Activated CD4-positive, CD25-positive, alpha-beta regulatory T cell treated with anti-CD3 and anti-CD28 coated beads, Interleukin-2, amount 50 U/mL, for 16 hours (primary cell): ENCODE measurements around the gene GALNT18.

Experiments used
- DNase-seq: peaks from one replicate; pipeline ENCODE4 v3.0.0-alpha.2; 2020; ENCODE audit warnings: low read depth, low spot score

GALNT18 gene

DNA sequence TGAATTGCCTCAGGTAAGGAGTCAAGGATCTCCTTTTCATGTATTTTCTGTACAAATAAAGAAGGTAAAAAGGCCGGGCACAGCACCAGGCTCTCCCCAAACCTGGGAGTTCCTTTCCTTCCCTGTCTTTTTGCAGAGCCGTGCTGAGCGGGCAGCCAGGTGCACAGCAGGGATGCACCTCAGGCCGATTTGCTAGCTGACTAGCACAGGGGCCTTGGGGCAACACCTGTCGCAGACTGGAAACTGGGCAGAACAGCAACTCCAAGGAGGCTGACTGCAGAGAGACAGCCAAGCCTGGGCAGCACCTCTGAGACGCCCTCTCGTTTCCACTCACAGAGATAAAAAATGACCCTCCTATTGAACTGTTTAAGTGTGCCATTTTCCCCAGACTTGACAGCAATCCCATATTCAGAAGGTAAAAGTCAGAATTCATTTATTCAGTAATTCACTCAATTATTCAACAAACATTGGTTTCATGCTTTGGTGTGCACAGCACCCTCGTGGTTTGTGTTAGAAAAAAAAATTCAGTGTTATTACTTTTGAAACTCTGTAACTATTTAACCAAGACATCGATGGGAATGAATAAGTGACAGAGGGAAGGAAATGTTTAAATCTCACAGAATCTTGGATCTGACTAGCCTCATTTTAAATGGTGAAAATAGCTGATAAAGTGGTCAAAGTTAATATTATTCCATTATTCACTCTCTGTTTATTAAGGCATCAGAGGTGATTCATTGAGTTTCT lies 120.9 kb downstream of the GALNT18 start:
- no peak for DNase-seq

DNA sequence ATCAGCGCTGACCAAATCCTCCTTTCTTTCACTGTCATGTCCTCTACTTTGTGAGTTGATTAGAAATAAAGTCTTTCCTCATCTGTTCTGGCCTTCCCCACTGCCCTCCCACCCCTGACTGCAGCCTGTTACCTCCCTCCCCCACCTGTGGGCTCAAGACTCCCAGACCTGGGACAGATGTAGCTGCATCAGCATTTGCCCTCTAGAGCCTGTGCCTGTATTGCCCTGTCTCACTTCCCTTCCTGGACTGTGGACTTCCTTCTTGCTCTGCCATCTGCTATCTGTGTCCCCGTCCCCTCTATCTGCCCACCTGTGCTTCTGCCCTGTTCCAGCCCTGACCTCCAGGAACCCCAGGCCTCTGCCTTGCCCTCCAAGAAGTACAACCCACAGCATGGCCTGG lies 122.5 kb downstream of the GALNT18 start:
- no peak for DNase-seq

DNA sequence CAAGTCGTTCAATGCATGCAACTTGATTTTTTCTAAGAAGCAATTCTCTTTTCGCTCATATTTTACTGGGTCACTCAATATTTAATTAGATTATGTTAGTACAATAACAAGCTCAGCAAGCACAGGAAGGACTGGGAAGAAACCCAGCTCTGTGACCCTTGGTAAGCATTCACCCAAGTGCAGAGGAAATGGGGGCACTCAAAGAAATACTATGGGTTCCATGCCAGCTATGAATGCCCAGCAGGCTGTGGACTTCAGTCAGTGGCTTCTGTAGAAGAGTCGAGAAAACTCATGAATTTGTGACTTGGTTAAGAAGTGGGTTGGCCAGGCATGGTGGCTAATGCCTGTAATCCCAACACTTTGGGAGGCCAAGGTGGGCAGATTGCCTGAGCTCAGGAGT lies 123.6 kb downstream of the GALNT18 start:
- DNase-seq, result no peak

DNA sequence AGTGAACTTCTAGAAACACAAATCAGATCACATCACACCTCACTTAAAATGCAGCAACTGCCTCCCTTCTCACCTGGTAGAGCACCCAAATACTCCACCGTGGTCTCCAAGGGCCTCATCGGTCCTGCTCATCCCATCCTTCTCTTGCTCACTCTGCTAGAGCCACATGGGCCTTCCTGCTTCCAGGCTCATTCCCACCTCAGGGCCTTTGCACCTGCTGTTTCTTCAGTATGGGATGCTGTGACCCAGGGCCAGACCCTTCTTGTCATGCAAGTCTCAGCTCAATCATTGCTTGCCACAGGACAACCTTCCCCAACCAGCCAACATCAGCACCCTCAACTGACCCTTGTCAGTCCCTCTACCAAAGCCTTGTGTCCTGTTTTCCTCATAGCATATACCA lies 124.9 kb downstream of the GALNT18 start:
- no peak for DNase-seq

DNA sequence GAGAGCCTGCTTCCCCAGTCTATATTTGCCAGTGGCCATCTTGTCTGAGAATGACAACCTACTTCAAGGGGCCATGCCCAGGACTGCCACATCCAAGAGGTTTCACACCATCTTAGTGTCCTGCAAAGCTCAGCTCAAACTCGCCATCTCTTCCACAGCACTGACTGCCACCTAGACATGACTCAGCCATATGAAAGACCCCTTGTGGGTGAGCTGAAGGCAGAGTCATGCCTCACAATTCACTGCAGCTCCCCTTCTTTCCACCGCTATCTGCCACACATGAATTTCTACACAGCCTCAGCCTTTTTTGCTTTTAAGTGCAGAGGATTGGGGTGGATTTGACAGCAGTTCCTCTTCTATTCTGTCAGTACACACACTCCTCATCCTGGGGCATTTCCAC lies 127.5 kb downstream of the GALNT18 start:
- DNase-seq, result no peak

DNA sequence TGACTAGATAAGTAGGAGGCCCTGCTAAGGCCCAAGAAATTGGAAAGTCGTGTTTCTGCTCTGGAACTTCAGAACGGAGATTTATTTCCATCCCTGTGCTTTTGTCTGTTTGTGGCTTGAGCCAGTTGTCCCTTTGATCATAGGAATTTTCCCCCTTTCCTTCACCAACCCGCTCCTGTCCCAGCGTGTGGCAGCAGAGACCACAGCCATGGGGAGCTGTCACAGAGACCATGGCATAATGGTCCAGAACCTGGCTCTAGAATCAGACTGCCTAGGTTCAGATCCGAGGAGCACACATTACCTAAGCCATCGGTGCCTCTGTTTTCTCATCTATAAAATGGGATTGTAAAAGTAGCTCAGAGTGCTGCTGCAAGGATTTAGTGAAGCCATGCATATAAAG lies 128.1 kb downstream of the GALNT18 start:
- no peak for DNase-seq

DNA sequence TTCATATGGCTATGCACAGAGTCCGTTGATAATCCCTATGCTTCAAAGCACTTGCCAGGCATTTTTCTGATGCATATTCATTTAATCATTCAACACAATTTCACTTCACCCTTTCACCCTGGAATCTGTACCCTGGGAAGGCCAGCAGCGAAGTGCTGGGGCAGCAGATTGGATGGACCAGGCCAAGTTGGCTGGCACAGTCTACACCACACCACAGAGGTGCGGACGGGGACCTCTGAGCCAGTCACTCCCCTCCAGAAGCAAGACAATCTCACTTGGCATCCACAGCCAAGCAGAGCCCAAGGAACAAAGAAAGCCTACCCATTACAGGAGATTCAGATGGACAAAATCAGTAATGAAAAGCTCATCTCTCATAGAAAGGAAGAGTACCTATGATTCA lies 130.2 kb downstream of the GALNT18 start:
- no peak for DNase-seq

DNA sequence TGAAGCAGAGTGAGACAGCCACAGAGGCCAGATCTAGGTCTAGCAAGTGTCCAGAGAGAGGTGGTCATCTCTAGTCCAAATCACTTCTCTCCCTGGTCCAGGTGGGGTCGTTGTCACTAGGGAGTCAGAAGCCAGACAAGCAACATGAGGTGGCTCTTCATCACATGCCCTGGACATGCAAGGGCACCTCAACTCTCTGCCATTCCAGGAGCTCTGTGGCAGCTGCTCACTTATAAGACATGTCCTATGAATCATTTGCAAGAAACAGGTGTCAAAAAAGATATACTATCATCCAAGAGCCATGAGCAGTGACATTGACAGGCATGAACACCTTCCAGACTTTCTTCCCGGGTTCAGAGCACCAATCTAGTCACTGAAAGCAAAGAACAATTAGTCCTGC lies 130.8 kb downstream of the GALNT18 start:
- no peak for DNase-seq

DNA sequence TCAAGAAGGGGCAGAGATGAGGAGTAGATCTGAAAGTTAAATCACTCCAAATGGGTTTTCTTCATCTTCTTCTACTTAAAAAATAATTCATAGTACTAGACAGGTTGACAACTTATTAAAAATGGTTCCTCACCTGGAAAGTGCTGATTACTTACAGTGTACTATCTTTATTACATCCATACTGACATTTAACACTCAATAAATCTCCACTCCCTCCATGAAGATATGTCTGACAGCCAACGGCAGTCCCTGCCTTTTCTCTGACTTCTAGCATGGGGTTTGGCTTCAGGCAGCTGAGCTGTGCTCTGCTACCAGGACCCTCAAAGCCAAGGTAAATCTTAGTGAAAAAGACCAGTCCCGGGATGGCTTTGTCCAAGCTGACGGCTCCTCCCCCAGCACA lies 135.4 kb downstream of the GALNT18 start:
- DNase-seq, result no peak

DNA sequence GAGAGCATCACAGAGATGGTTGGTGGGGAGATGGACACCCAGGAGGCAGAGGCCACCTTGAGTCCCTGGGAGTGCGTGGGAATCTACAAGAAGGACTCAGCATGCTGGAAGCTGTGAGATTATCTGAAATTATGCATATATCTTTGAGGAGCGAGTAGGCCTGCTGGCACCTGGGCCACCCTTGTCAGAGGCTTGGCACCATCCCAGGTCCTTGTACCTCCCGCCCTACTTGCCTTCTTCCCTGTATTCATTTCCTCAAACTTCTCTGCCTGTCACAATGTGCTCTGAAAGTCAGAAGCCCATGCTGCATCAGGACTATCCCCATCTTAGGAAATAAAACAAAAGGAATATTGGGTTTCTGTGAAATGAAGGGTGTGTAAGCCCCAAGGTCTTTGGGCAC lies 135.8 kb downstream of the GALNT18 start:
- no peak for DNase-seq

DNA sequence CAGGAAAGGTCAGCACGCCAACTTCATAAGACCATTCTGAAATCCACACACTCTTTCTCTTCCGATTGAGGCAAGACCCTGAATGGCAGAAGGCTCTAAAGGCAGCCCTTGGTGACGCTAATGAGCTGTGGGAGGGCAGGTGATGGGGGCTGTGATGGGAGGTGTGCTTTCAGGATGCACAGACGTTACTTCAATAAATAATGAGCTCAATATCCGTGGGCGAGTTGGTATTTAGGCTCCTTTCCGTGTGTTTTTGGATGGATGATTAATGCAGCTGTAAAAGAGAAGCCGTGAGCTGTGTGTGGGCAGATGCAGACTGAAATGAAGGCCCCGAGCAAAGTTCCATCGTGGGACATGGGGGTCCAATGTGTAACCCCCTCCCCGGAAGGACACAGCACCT lies 138.2 kb downstream of the GALNT18 start:
- DNase-seq, result no peak

DNA sequence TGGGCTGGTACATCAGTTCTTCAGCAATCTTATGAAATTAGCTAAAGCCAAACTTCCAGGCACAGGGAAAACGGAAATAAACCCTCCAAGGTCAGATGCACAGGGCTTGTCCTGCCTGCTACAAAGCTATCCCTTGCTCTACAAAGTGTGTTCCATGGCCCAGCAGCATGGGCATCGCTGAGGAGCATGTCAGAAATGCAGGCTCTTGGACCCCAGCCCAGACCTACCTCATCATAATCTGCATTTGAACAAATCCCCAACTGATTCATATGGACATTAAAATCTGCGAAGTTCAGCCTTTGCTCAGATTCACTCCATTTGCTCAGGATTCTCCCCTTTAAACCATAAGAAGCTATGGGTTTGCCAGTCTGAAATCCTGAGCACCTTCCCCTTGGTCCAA lies 139.1 kb downstream of the GALNT18 start:
- no peak for DNase-seq

DNA sequence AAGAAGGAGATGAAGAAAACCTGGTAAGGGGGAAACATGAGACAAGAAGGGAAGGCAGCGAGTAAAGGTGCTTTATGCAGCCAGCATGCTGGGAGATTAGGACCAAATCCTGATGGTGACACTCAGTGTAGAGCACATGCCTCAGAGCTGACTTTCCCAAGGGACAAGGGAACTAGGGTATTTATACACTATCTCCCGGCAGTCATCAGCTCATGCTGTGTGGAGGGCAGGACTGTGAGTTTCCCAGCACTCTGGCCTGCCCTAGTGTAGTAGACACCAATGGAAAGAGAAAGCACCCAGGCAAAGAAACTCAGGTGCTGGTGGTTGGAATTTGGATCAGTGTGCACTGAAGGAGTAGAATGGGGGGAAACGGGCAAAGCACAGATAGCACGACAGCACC lies 140.4 kb downstream of the GALNT18 start:
- no peak for DNase-seq

DNA sequence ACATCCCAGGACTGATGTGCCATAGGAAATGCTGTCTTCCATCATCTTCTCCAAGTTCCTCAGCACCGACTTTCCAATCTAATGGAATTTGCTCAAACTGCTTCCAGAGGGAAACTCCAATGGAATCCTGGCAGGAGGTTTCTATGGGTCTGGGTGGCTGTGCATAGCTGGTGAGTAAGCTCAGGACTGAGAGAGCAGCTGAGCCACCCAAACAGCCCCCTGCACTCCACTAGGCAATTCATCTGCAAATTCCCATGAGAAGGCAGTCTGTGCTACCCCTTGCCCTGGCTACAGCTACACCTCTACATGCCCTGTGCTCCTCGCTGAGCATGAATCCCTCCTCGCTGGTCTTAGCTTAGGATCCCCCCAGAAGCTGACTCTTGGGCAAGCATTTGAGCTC lies 140.8 kb downstream of the GALNT18 start:
- no peak for DNase-seq

DNA sequence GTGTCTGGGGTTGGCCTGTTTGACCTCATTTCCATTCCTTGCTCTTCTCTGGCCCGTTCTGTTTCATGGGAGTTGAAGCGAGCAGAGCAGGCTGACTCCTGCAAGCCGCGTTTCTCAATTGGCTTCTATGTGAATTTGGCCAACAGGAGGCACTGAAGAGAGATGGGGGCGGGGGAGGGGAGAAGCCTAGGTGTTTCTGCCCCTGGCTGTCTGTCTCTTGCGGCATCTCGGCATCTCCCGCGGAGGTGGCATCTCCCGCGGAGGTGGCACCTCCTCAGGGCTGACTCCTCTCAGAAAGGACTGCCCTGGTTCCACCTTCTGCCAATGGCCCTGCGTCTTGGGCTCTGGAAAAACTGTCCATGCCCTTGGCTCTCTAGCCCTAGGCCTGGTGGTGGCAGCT lies 143.1 kb downstream of the GALNT18 start:
- DNase-seq, result no peak

DNA sequence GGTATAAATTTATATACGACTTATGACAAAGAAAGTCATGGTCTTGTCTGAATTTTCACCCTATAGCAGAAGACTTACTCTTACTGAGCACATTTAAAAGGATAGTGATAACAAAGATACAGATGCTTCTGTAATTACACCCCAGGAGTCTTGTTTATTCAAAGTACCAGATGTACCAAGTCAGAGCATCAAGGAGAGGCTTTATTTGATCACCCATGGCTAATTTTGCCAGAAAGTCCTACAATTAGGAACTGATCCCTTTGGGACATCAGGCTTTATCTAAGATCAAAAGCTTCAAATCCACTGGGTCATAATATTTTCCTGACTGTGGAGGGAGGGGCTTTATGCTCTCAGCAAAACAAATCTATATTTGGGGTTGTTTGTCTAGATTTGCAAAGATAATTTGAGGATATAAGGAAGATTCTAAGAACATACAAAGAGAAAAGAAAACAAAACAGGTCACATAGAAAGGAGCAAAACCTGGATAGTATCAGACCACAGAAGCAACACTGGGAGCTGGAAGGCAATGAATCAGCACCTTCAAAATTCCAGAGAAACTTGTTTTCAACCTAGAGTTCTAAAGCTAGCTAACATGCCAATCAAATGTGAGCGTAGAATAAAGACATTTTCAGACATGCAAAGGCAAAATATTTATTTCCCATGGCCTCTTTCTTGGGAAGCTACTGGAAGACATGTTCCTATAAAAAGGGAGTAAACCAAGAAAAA lies 143.9 kb downstream of the GALNT18 start:
- DNase-seq, result no peak

DNA sequence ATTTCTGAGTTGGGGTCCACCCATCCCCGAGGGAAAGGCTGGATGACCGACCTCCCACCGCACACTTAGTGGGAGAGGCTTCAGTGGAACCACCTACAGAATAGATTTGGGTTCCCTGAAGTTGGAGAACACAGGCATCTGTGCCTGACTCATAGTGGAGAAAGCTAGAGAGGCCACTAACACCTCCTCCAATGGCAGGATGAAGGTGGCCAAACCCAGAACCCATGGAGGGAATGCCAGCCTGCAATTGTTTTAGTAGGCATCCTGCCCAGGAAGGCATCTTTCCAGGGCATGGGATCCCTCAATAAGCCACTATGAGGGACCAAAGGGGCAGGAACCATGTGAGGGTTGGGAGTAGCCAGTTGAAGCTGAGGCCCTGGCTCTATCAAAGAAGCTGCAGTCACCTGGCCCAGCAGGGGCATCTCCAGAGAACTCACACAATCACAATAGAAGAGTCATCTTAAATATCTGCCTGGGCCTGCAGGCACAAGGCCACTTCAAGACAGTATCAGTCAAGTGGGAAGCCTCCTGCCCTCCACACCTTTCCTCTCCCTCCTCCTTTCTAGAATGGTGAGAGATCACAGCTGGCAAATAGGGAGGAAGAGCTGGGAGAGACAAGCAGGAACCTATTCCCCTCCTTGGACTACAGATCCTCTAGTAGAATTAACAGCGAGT lies 144.7 kb downstream of the GALNT18 start:
- DNase-seq, result no peak

DNA sequence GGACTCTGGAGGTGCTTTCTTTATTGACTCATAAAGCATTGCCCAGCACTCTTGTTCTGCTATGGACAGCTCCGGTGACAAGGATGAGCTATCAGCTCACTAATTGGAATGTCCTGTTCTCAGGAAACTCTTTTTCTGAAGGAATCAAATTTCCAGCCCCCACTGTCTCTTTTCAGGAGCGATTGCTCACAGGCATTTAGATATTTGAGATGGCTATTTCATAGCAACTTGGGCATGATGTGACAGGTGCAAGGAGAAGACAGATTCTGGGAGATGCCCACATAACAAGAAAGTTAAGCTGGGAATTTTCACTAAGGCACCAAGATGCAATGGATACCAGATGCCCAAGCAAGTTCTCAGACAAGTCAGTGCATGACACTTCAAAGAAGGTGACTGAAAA lies 145.3 kb downstream of the GALNT18 start:
- DNase-seq, result no peak

DNA sequence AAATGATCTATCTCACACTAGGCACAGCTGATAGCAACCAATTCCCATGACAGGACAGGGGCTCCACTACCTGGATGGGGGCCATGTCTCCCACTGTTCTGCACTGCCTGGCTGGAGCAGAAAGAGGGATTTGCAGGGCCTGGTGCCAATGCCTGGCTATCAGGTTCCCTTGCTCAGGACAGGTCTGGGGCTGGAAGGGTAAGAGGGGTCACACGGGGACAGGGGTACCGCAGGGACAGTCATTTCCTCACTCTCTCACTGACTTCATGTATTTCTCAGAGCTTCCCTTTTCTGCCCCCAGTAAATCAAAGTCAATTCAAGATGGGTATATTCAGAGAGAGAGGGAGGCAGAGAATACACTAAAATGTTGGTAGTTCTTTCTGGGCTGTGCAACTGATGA lies 149.7 kb downstream of the GALNT18 start:
- DNase-seq, result no peak

DNA sequence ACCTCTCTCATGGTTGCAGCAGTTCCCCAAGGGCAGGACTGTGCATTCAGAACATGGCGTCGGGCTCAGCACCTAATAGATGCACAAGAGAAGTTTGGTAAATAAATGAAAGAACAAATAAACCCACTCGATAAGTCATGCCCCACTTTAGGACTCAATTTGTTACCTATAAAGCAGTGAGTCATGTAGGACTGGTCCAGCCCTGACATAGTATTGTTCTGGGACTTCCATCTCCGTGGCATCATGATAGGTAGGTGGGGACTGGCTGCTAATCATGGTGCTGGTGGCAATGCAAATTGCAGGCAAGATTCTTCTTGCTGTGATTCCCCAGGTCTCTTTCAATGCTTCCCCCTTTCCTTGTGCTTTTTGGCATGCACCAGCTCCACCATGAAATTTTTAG lies 150.6 kb downstream of the GALNT18 start:
- DNase-seq, result no peak

DNA sequence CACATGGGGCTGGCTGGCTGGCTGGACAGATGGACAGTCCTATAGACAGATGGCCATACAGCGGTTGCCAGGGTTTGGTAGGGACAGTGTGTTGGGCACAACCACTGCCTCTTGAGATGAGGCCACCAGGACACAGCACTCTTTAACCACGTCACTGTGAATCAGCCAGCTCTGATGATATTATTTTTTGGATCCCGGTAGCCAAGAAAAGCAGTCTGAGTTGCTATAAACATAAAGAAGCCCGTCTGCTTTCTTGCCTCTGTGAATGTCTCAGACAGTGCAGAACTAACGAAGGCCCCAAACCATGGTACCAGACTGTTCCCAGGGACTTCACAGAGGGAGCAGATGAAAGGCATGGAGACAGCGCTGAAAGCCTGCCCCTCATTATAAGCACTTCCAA lies 152.9 kb downstream of the GALNT18 start:
- DNase-seq, result no peak

DNA sequence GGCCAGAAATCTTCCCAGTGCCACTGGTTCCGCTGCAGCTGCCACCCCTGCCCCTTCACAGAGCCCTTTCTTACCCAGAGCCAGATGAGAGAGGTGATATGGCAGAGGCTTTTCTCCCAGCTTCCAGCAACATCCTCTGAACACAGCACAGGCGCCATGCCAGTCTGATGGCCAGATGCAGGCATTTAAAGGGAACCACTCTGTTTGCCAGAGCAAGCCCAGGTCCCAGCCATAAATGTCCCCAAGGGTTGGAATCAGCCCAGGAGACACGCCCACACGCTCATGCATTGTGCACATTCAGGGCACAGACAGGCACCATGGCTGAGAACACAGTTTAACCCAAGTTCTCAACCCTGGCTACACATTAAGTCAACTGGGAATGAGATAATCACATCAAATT lies 154.5 kb downstream of the GALNT18 start:
- no peak for DNase-seq

DNA sequence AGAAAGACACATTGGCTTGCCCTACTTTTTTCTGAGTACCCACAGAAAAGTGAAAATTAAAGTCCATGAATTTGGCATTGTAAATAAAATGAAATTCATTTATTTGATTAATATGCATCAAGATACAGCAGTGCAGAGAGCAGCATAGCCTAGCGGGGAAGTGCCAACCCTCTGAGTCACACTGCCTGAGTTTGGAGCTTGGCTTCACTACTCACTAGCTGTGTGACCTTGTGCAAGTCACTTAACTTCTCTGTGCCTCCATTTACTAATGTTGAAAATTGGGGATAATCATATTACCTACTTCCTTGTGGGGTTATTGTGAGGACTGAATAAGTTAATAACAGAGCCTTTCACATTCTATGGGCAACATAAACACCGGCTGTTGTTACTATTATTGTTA lies 157.2 kb downstream of the GALNT18 start:
- no peak for DNase-seq
